Psoas muscle (tissue), 8 donors: ENCODE measurements around the gene AAGAB. TPM values are rescaled to one million over a fixed set of nuclear protein-coding genes. Genes with fewer than 3 reads are reported as not detected.
A peak's percentile ranks its signal among the peaks of the same experiment; 100 is the strongest.

Source experiments
- ATAC-seq, 4 donors: fragments of 200-7000 bp; cut with Tn5 transposase; one replicate each; pipeline ENCODE4 v1.9.1; 2020; ENCODE audit warnings: moderate library complexity in 3 of 4, mild to moderate bottlenecking in 2 of 4
- DNase-seq, 2 donors: peaks; one replicate each; pipeline ENCODE4 v3.0.0-alpha.2; 2020
- H3K27ac ChIP-seq: fragments of 200-600 bp; one replicate; pipeline ENCODE4 v1.8.0; 2022
- H3K27me3 ChIP-seq, 3 donors: fragments of 200-600 bp in 1 of 3; one replicate each; pipeline versions ENCODE4 v1.6.1 to v1.8.0; 2013 to 2022; ENCODE audit warnings: low read length in 2 of 3, mild to moderate bottlenecking in 2 of 3, moderate library complexity in 1 of 3; ENCODE audit not compliant: insufficient read depth in 3 of 3
- H3K36me3 ChIP-seq, 2 donors: fragments of 200-600 bp in 1 of 2; one replicate each; pipeline versions ENCODE4 v1.6.1 to v1.8.0; 2013 to 2022; ENCODE audit warnings: low read depth in 1 of 2, mild to moderate bottlenecking in 1 of 2, moderate library complexity in 1 of 2; ENCODE audit not compliant: insufficient read depth in 1 of 2
- H3K4me1 ChIP-seq: fragments of 200-600 bp; one replicate; pipeline ENCODE4 v1.8.0; 2022
- H3K4me3 ChIP-seq: fragments of 200-600 bp; one replicate; pipeline ENCODE4 v1.8.0; 2022; ENCODE audit warnings: mild to moderate bottlenecking
- H3K9me3 ChIP-seq: fragments of 200-600 bp; one replicate; pipeline ENCODE4 v1.8.0; 2022
- CTCF ChIP-seq: fragments of 200-600 bp; IDR thresholded peaks from one replicate; pipeline ENCODE4 v1.8.0; 2022; ENCODE audit warnings: antibody characterized with exemption
- WGBS, 3 donors: extraction: QIAGEN DNeasy Blood & Tissue Kit; methylation state at CpG; one replicate each; pipeline versions ENCODE4 v1.1.6 to v1.1.7; 2013; 5-methylcytosine and 5-hydroxymethylcytosine counted together
- intact Hi-C, 2 donors: fragments of 100-400 bp; cut with DNase I; formaldehyde crosslinking; loops; one replicate each; pipeline versions ENCODE4 v1.11.0 to v1.14.2; 2022
- polyA plus RNA-seq, 3 donors: library from polyadenylated mRNA; stranded (reverse); fragments of 200-250 nt; gene quantifications; one replicate each; pipeline ENCODE4 v1.2.3, GENCODE V29; 2013
- total RNA-seq, 4 donors: library from RNA; stranded (reverse); fragmentation: NEBNext Ultra II Directional in 2 of 4; extraction: Animal tissue kit (Norgen Biotek cat#: 25700) in 2 of 4; gene quantifications; one replicate each; pipeline versions ENCODE4 v1.2.1 to v1.2.4, GENCODE V29; 2021 to 2023
- donor health status: healthy with polysubstance abuse.
- donor health status: DM: no; HTN: no; CAD: no; lungs with moderate emphysema.
- donor health status: Bipolar disorder and iron deficiency.
- donor health status: healthy.
- donor health status: DM: yes; HTN: yes; CAD: no.
- donor health status: DM: no; HTN: no; CAD: no.
- donor health status: DM: no; HTN: no; CAD: no.
- donor health status: DM: yes; HTN: yes; CAD: no.

AAGAB gene
- total and polyA plus RNA-seq, 7 donors = 19.0 to 46.1 (median 42.1) TPM

- H3K4me1 ChIP-seq = peaks cover 18% of the 10 kb centered on the region
- H3K9me3 ChIP-seq = no peaks in the 10 kb centered on the region
- DNase-seq (no peak), ATAC-seq (no peak)
- intact Hi-C loops = loop anchor here in 1 of 2 donors (10.0 kb wide), 1 partner anchor 191 kb away; the partner anchor contains the start of gene SMAD3
- no peak overlapping the region for H3K4me3 ChIP-seq
- no peaks in the 10 kb centered on the region for H3K27me3 ChIP-seq
- no peak for TF ChIP-seq CTCF
- H3K27ac ChIP-seq = no peak overlapping the region
- no peaks in the 10 kb centered on the region for H3K36me3 ChIP-seq
- WGBS, 3 donors = 83 to 90% (median 86%) methylated on average over 3 of the region's 3 CpGs
Observed at GRCh38 chr15:67256051-67256450, 1.6 kb upstream of the AAGAB start.

GRCh38 chr15:67253549-67254237, 768 bp downstream of the AAGAB start:
- TF ChIP-seq CTCF = no peak
- peak overlapping the region; percentile 87 for H3K4me3 ChIP-seq
- no peaks in the 10 kb centered on the region for H3K9me3 ChIP-seq
- H3K27ac ChIP-seq = peak overlapping the region; percentile 94
- DNase-seq (no peak), ATAC-seq (peak in 1 of 4 donors; percentile 12)
- intact Hi-C loops = loop anchor here (5.0 to 10.0 kb wide), 4 partner anchors 49 to 189 kb away; partner anchors contain the start of gene SMAD3 (in 2 of the 2)
- H3K27me3 ChIP-seq = no peaks in the 10 kb centered on the region
- 28 to 33% (median 33%) methylated on average over 15 of the region's 15 CpGs for WGBS, 3 donors
- peaks cover 18% of the 10 kb centered on the region for H3K4me1 ChIP-seq
- H3K36me3 ChIP-seq = no peaks in the 10 kb centered on the region

GRCh38 chr15:67253101-67253500, 1.4 kb downstream of the AAGAB start:
- intact Hi-C loops = loop anchor here (5.0 to 10.0 kb wide), 4 partner anchors 49 to 188 kb away; partner anchors contain the start of gene SMAD3 (in 2 of the 2)
- Histone ChIP-seq H3K27ac (peak overlapping the region; percentile 94), H3K9me3 (no peaks in the 10 kb centered on the region), H3K36me3 (no peaks in the 10 kb centered on the region), H3K4me3 (peak overlapping the region; percentile 87), H3K27me3 (no peaks in the 10 kb centered on the region), H3K4me1 (peaks cover 18% of the 10 kb centered on the region)
- TF ChIP-seq CTCF = no peak
- ATAC-seq (no peak), DNase-seq (no peak)
- 73 to 89% (median 83%) methylated on average over 10 to 12 of the region's 12 CpGs for WGBS, 3 donors

- no peaks in the 10 kb centered on the region for H3K27me3 ChIP-seq
- H3K36me3 ChIP-seq = peaks cover 0 to 9% of the 10 kb centered on the region in 2 donors
- H3K9me3 ChIP-seq = no peaks in the 10 kb centered on the region
- H3K4me3 ChIP-seq = no peak overlapping the region
- ATAC-seq (no peak), DNase-seq (no peak)
- H3K27ac ChIP-seq = no peak overlapping the region
- TF ChIP-seq CTCF = no peak
- intact Hi-C loops = loop anchor here (5.0 to 10.0 kb wide), 4 partner anchors 49 to 187 kb away; partner anchors contain the start of gene SMAD3 (in 2 of the 2)
- 91 to 93% (median 93%) methylated on average over 5 of the region's 5 CpGs for WGBS, 3 donors
- H3K4me1 ChIP-seq = peaks cover 18% of the 10 kb centered on the region
Observed at GRCh38 chr15:67251318-67251717, 3.1 kb downstream of the AAGAB start.
